ENCODE data around the gene PCDH9. TPM values are rescaled to one million over a fixed set of nuclear protein-coding genes. Genes with fewer than 3 reads are reported as not detected.

The PCDH9 gene
- total and polyA plus RNA-seq, 2 experiments from 2014 or later, result 0.31 to 0.52 TPM

GRCh38 chr13:66675620-66676019 lies 554.5 kb downstream of the PCDH9 start (continued):
- TF ChIP-seq REST (IDR thresholded peaks at IDR 0.05; ENCODE audit: unreplicated experiment) (no peak), POLR2AphosphoS5 (IDR thresholded peaks at IDR 0.05; ENCODE audit: low read depth) (no peak), NANOG (IDR thresholded peaks at IDR 0.05; ENCODE audit: borderline replicate concordance) (no peak), CREB1 (CRISPR knock-in tag; IDR thresholded peaks at IDR 0.05; ENCODE audit: low read depth) (no peak), STAT1 (IDR thresholded peaks at IDR 0.05; ENCODE audit: unreplicated experiment) (no peak)

DNA sequence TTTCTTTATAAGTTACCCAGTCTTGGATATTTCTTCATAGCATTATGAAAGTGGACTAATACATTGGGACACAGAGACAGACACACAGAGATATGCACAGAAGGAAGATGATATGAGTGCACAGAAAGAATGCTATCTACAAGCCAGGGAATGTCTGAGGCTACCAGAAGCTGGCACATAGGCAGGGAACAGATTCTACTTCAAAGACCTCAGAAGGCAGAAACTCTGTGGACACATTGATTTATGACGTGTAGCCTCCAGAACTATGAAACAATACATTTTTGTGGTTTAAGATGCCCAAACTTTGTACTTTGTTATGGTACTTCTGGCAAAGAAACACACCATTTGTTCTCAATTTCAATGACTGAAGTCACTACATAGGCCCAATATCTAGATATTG lies 556.7 kb downstream of the PCDH9 start:
- no peaks in the 10 kb centered on the region for H3F3A ChIP-seq (replicated peaks; ENCODE audit: low read depth)
- DNase-seq (ENCODE audit: low spot score), result no peak
- no peak overlapping the region for H3K27ac Mint-ChIP-seq
- no peaks in the 10 kb centered on the region for H3K36me3 ChIP-seq (ENCODE audit: insufficient read depth)
- H3K9me3 Mint-ChIP-seq, result peaks cover 3% of the 10 kb centered on the region; the same call in 1 of the 3 replicates
- H3K4me2 ChIP-seq, result no peak overlapping the region
- no peaks in the 10 kb centered on the region for H4K20me1 ChIP-seq (replicated peaks; ENCODE audit: insufficient read depth)
- H3K4me1 Mint-ChIP-seq, result peaks cover 6% of the 10 kb centered on the region; the same call in 2 of the 3 replicates
- H3K9me2 ChIP-seq (ENCODE audit: insufficient read depth), result no peaks in the 10 kb centered on the region
- no peak overlapping the region for H3K27ac ChIP-seq (ENCODE audit: low read depth)
- no peaks in the 10 kb centered on the region for H3K79me2 ChIP-seq (replicated peaks; ENCODE audit: insufficient read depth)
- H3K4me3 Mint-ChIP-seq, result no peak overlapping the region
- peaks cover 2% of the 10 kb centered on the region for H3K27me3 Mint-ChIP-seq (ENCODE audit: insufficient read depth, low read depth, poor library complexity)
- no peak overlapping the region for H3K4me3 ChIP-seq
- no peaks in the 10 kb centered on the region; the same call in 1 of the 2 replicates for H3K4me1 ChIP-seq (ENCODE audit: insufficient read depth)
- peaks cover 4% of the 10 kb centered on the region; the same call in 1 of the 3 replicates for H3K36me3 Mint-ChIP-seq (ENCODE audit: low read depth)
- H2AFZ ChIP-seq, result no peak overlapping the region
- no peaks in the 10 kb centered on the region for H3K27me3 ChIP-seq (ENCODE audit: insufficient read depth)
- ATAC-seq, result no peak
- no peak for TF ChIP-seq ZNF114 (CRISPR knock-in tag; IDR thresholded peaks at IDR 0.05)
- no peak for TF ChIP-seq EZH2phosphoT487 (IDR thresholded peaks at IDR 0.05; ENCODE audit: unreplicated experiment)
- TF ChIP-seq POLR2AphosphoS5 (IDR thresholded peaks at IDR 0.05; ENCODE audit: low read depth), result no peak
- TF ChIP-seq JUNB (IDR thresholded peaks at IDR 0.05; ENCODE audit: unreplicated experiment), result no peak
- TF ChIP-seq STAT1 (IDR thresholded peaks at IDR 0.05; ENCODE audit: unreplicated experiment), result no peak
- no peak for TF ChIP-seq REST (IDR thresholded peaks at IDR 0.05; ENCODE audit: unreplicated experiment)
- TF ChIP-seq EZH2 (IDR thresholded peaks at IDR 0.05; ENCODE audit: low read depth, unreplicated experiment), result no peak
- no peak for TF ChIP-seq CTCF (conservative IDR thresholded peaks at IDR 0.05; ENCODE audit: low read depth in 2 of 2)
- no peak for TF ChIP-seq CREB1 (CRISPR knock-in tag; IDR thresholded peaks at IDR 0.05; ENCODE audit: low read depth)
- TF ChIP-seq NANOG (IDR thresholded peaks at IDR 0.05; ENCODE audit: borderline replicate concordance), result no peak
- TF ChIP-seq, protein P1, sequence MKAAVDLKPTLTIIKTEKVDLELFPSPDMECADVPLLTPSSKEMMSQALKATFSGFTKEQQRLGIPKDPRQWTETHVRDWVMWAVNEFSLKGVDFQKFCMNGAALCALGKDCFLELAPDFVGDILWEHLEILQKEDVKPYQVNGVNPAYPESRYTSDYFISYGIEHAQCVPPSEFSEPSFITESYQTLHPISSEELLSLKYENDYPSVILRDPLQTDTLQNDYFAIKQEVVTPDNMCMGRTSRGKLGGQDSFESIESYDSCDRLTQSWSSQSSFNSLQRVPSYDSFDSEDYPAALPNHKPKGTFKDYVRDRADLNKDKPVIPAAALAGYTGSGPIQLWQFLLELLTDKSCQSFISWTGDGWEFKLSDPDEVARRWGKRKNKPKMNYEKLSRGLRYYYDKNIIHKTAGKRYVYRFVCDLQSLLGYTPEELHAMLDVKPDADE (IDR thresholded peaks at IDR 0.05), result no peak

All from GM23338 (cell line).